ENCODE results near the gene SFTPB.

DNA sequence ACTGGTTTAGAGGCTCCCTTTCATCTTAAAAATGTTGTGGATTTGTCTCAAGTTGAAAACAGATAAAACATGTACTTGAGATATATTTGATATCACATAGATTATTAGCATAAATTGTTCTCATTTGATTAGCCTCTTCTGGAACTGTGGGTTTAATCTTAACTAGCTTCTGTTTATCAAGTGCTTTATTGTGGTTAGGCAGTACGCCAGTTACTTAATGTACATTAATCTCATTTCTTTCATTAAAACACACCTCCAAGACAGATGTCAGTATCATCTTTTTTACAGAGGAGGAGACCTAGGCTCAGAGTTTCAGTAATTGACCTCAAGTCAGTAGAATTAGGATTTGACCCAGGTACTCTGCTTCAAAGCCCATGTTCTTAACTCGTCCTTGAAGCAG lies 21.8 kb downstream of the SFTPB start:
- TF ChIP-seq, protein P1, sequence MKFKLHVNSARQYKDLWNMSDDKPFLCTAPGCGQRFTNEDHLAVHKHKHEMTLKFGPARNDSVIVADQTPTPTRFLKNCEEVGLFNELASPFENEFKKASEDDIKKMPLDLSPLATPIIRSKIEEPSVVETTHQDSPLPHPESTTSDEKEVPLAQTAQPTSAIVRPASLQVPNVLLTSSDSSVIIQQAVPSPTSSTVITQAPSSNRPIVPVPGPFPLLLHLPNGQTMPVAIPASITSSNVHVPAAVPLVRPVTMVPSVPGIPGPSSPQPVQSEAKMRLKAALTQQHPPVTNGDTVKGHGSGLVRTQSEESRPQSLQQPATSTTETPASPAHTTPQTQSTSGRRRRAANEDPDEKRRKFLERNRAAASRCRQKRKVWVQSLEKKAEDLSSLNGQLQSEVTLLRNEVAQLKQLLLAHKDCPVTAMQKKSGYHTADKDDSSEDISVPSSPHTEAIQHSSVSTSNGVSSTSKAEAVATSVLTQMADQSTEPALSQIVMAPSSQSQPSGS (tag by site-specific recombination; IDR thresholded peaks at IDR 0.05; ENCODE audit: low read depth), result no peak
- TF ChIP-seq, protein P2, sequence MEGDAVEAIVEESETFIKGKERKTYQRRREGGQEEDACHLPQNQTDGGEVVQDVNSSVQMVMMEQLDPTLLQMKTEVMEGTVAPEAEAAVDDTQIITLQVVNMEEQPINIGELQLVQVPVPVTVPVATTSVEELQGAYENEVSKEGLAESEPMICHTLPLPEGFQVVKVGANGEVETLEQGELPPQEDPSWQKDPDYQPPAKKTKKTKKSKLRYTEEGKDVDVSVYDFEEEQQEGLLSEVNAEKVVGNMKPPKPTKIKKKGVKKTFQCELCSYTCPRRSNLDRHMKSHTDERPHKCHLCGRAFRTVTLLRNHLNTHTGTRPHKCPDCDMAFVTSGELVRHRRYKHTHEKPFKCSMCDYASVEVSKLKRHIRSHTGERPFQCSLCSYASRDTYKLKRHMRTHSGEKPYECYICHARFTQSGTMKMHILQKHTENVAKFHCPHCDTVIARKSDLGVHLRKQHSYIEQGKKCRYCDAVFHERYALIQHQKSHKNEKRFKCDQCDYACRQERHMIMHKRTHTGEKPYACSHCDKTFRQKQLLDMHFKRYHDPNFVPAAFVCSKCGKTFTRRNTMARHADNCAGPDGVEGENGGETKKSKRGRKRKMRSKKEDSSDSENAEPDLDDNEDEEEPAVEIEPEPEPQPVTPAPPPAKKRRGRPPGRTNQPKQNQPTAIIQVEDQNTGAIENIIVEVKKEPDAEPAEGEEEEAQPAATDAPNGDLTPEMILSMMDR (tag by site-specific recombination; IDR thresholded peaks at IDR 0.05), result no peak
- TF ChIP-seq SP2 (tag by site-specific recombination; IDR thresholded peaks at IDR 0.05), result no peak
- TF ChIP-seq, protein P3, sequence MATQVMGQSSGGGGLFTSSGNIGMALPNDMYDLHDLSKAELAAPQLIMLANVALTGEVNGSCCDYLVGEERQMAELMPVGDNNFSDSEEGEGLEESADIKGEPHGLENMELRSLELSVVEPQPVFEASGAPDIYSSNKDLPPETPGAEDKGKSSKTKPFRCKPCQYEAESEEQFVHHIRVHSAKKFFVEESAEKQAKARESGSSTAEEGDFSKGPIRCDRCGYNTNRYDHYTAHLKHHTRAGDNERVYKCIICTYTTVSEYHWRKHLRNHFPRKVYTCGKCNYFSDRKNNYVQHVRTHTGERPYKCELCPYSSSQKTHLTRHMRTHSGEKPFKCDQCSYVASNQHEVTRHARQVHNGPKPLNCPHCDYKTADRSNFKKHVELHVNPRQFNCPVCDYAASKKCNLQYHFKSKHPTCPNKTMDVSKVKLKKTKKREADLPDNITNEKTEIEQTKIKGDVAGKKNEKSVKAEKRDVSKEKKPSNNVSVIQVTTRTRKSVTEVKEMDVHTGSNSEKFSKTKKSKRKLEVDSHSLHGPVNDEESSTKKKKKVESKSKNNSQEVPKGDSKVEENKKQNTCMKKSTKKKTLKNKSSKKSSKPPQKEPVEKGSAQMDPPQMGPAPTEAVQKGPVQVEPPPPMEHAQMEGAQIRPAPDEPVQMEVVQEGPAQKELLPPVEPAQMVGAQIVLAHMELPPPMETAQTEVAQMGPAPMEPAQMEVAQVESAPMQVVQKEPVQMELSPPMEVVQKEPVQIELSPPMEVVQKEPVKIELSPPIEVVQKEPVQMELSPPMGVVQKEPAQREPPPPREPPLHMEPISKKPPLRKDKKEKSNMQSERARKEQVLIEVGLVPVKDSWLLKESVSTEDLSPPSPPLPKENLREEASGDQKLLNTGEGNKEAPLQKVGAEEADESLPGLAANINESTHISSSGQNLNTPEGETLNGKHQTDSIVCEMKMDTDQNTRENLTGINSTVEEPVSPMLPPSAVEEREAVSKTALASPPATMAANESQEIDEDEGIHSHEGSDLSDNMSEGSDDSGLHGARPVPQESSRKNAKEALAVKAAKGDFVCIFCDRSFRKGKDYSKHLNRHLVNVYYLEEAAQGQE (tag by site-specific recombination; IDR thresholded peaks at IDR 0.05), result no peak
- TF ChIP-seq, protein P4, sequence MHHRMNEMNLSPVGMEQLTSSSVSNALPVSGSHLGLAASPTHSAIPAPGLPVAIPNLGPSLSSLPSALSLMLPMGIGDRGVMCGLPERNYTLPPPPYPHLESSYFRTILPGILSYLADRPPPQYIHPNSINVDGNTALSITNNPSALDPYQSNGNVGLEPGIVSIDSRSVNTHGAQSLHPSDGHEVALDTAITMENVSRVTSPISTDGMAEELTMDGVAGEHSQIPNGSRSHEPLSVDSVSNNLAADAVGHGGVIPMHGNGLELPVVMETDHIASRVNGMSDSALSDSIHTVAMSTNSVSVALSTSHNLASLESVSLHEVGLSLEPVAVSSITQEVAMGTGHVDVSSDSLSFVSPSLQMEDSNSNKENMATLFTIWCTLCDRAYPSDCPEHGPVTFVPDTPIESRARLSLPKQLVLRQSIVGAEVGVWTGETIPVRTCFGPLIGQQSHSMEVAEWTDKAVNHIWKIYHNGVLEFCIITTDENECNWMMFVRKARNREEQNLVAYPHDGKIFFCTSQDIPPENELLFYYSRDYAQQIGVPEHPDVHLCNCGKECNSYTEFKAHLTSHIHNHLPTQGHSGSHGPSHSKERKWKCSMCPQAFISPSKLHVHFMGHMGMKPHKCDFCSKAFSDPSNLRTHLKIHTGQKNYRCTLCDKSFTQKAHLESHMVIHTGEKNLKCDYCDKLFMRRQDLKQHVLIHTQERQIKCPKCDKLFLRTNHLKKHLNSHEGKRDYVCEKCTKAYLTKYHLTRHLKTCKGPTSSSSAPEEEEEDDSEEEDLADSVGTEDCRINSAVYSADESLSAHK (tag by site-specific recombination; IDR thresholded peaks at IDR 0.05), result no peak
